ENCODE measurements around the gene PDIA2.
A peak's percentile ranks its signal among the peaks of the same experiment; 100 is the strongest.

The PDIA2 gene

GRCh38 chr16:317583-317982 is 34.6 kb downstream of the PDIA2 start:
- H3K27me3 ChIP-seq = no peaks in the 10 kb centered on the region
- peaks cover 8% of the 10 kb centered on the region for H3K4me1 ChIP-seq
- no peak for DNase-seq
- H3K9me3 ChIP-seq = no peaks in the 10 kb centered on the region
- no peak for TF ChIP-seq CTCF (IDR thresholded peaks at IDR 0.05; ENCODE audit: low read depth, low read length)
- no peaks in the 10 kb centered on the region for H3K36me3 ChIP-seq
- no peak overlapping the region for H3K4me3 ChIP-seq (ENCODE audit: low read depth, low read length)

- Histone ChIP-seq H3K4me3 (ENCODE audit: low read depth, low read length) (no peak overlapping the region), H3K9me3 (no peaks in the 10 kb centered on the region), H3K27me3 (no peaks in the 10 kb centered on the region), H3K4me1 (peaks cover 8% of the 10 kb centered on the region), H3K36me3 (no peaks in the 10 kb centered on the region)
- DNase-seq = no peak
- peak; percentile 47 for TF ChIP-seq CTCF (IDR thresholded peaks at IDR 0.05; ENCODE audit: low read depth, low read length)
Measured at GRCh38 chr16:318628-319027, 35.7 kb downstream of the PDIA2 start.

- Histone ChIP-seq H3K4me1 (no peaks in the 10 kb centered on the region; the same call in 1 of the 2 replicates), H3K4me3 (ENCODE audit: low read depth, low read length) (no peak overlapping the region), H3K27me3 (no peaks in the 10 kb centered on the region), H3K36me3 (no peaks in the 10 kb centered on the region), H3K9me3 (no peaks in the 10 kb centered on the region)
- no peak for DNase-seq
- no peak for TF ChIP-seq CTCF (IDR thresholded peaks at IDR 0.05; ENCODE audit: low read depth, low read length)
Measured at GRCh38 chr16:320206-320605, 37.2 kb downstream of the PDIA2 start.

GRCh38 chr16:321532-321931 is 38.6 kb downstream of the PDIA2 start:
- TF ChIP-seq CTCF (IDR thresholded peaks at IDR 0.05; ENCODE audit: low read depth, low read length) = no peak
- H3K27me3 ChIP-seq = no peaks in the 10 kb centered on the region
- no peak for DNase-seq
- no peaks in the 10 kb centered on the region for H3K9me3 ChIP-seq
- H3K4me3 ChIP-seq (ENCODE audit: low read depth, low read length) = no peak overlapping the region
- H3K4me1 ChIP-seq = no peaks in the 10 kb centered on the region; the same call in 1 of the 2 replicates
- H3K36me3 ChIP-seq = no peaks in the 10 kb centered on the region

GRCh38 chr16:322476-323143 is 39.6 kb downstream of the PDIA2 start:
- TF ChIP-seq CTCF (IDR thresholded peaks at IDR 0.05; ENCODE audit: low read depth, low read length) = no peak
- no peak overlapping the region for H3K4me3 ChIP-seq (ENCODE audit: low read depth, low read length)
- H3K9me3 ChIP-seq = no peaks in the 10 kb centered on the region
- H3K36me3 ChIP-seq = no peaks in the 10 kb centered on the region
- DNase-seq = no peak
- no peaks in the 10 kb centered on the region; the same call in 1 of the 2 replicates for H3K4me1 ChIP-seq
- H3K27me3 ChIP-seq = no peaks in the 10 kb centered on the region

- no peaks in the 10 kb centered on the region for H3K36me3 ChIP-seq
- H3K9me3 ChIP-seq = no peaks in the 10 kb centered on the region
- no peak overlapping the region for H3K4me3 ChIP-seq (ENCODE audit: low read depth, low read length)
- no peaks in the 10 kb centered on the region for H3K4me1 ChIP-seq
- no peak for DNase-seq
- no peaks in the 10 kb centered on the region for H3K27me3 ChIP-seq
- TF ChIP-seq CTCF (IDR thresholded peaks at IDR 0.05; ENCODE audit: low read depth, low read length) = no peak
Measured at GRCh38 chr16:324201-324450, 41.2 kb downstream of the PDIA2 start.
